22Rv1 (cell line): ENCODE data around the gene ATP13A2.

Source experiments
- CTCF ChIP-seq: fragments of 450-650 bp; IDR thresholded peaks from 2 replicates; pipeline ENCODE4 v1.5.1; 2017; ENCODE audit warnings: mild to moderate bottlenecking
- ZFX ChIP-seq: fragments of 450-650 bp; IDR thresholded peaks from 2 replicates; pipeline ENCODE4 v1.6.1; 2017; ENCODE audit warnings: antibody characterized with exemption, borderline replicate concordance

- TF ChIP-seq CTCF (no peak), ZFX (no peak)
Observed at GRCh38 chr1:16989676-16990391, 21.9 kb downstream of the ATP13A2 start.
